Skeletal muscle satellite cell (primary cell): ENCODE measurements around the gene KCNF1.

ENCODE experiments used
- H3K27me3 ChIP-seq: 2 replicates; pipeline ENCODE4 v1.7.0; 2013; ENCODE audit warnings: low read length; ENCODE audit not compliant: control insufficient read depth, insufficient read depth
- H3K36me3 ChIP-seq: 2 replicates; pipeline ENCODE4 v1.7.0; 2013; ENCODE audit warnings: mild to moderate bottlenecking, control low read depth, low read length; ENCODE audit not compliant: insufficient read depth
- H3K4me1 ChIP-seq: 2 replicates; pipeline ENCODE4 v1.7.0; 2013; ENCODE audit warnings: low read length; ENCODE audit not compliant: control insufficient read depth, insufficient read depth
- H3K4me2 ChIP-seq: 2 replicates; pipeline ENCODE4 v1.7.0; 2013; ENCODE audit warnings: mild to moderate bottlenecking, low read length
- H3K4me3 ChIP-seq: 2 replicates; pipeline ENCODE4 v1.7.0; 2013; ENCODE audit warnings: low read length
- H3K9ac ChIP-seq: 2 replicates; pipeline ENCODE4 v1.7.0; 2013; ENCODE audit warnings: mild to moderate bottlenecking, low read depth, low read length, moderate library complexity
- H3K9me3 ChIP-seq: replicated peaks from 2 replicates; pipeline ENCODE4 v1.7.0; 2013; ENCODE audit warnings: mild to moderate bottlenecking, control low read depth, low read length

KCNF1 gene

GRCh38 chr2:10883066-10883465 is 28.7 kb upstream of the KCNF1 start:
- H3K4me1 ChIP-seq: no peaks in the 10 kb centered on the region
- no peak overlapping the region for H3K9ac ChIP-seq
- no peaks in the 10 kb centered on the region for H3K36me3 ChIP-seq
- peaks cover 50% of the 10 kb centered on the region for H3K27me3 ChIP-seq
- H3K4me2 ChIP-seq: no peak overlapping the region
- H3K9me3 ChIP-seq: no peaks in the 10 kb centered on the region
- no peak overlapping the region for H3K4me3 ChIP-seq

- no peak overlapping the region for H3K9ac ChIP-seq
Measured at GRCh38 chr2:10883801-10884478, 27.8 kb upstream of the KCNF1 start.

GRCh38 chr2:10884574-10884975 is 27.2 kb upstream of the KCNF1 start:
- Histone ChIP-seq H3K4me1 (no peaks in the 10 kb centered on the region), H3K4me2 (no peak overlapping the region), H3K36me3 (no peaks in the 10 kb centered on the region), H3K9me3 (no peaks in the 10 kb centered on the region), H3K9ac (no peak overlapping the region), H3K27me3 (peaks cover 59% of the 10 kb centered on the region), H3K4me3 (no peak overlapping the region)

More at GRCh38 chr2:10883801-10884478, 27.8 kb upstream of the KCNF1 start:
- H3K9me3 ChIP-seq: no peaks in the 10 kb centered on the region
- H3K4me2 ChIP-seq: no peak overlapping the region
- H3K4me3 ChIP-seq: no peak overlapping the region
- no peaks in the 10 kb centered on the region for H3K4me1 ChIP-seq
- no peaks in the 10 kb centered on the region for H3K36me3 ChIP-seq
- peaks cover 54% of the 10 kb centered on the region for H3K27me3 ChIP-seq

GRCh38 chr2:10885094-10885860 is 26.5 kb upstream of the KCNF1 start:
- H3K4me3 ChIP-seq: no peak overlapping the region
- H3K4me2 ChIP-seq: no peak overlapping the region
- H3K9ac ChIP-seq: no peak overlapping the region
- peaks cover 66% of the 10 kb centered on the region for H3K27me3 ChIP-seq
- no peaks in the 10 kb centered on the region for H3K9me3 ChIP-seq
- no peaks in the 10 kb centered on the region for H3K4me1 ChIP-seq
- H3K36me3 ChIP-seq: no peaks in the 10 kb centered on the region

- no peaks in the 10 kb centered on the region for H3K9me3 ChIP-seq
- no peaks in the 10 kb centered on the region for H3K36me3 ChIP-seq
- no peak overlapping the region for H3K4me3 ChIP-seq
- H3K27me3 ChIP-seq: peaks cover 85% of the 10 kb centered on the region
- H3K4me2 ChIP-seq: no peak overlapping the region
- H3K9ac ChIP-seq: no peak overlapping the region
- no peaks in the 10 kb centered on the region for H3K4me1 ChIP-seq
Measured at GRCh38 chr2:10887476-10887875, 24.3 kb upstream of the KCNF1 start.

- no peak overlapping the region for H3K9ac ChIP-seq
- H3K4me2 ChIP-seq: no peak overlapping the region
- H3K27me3 ChIP-seq: peaks cover 89% of the 10 kb centered on the region
- no peaks in the 10 kb centered on the region for H3K36me3 ChIP-seq
- no peaks in the 10 kb centered on the region for H3K9me3 ChIP-seq
- no peak overlapping the region for H3K4me3 ChIP-seq
- H3K4me1 ChIP-seq: no peaks in the 10 kb centered on the region
Measured at GRCh38 chr2:10889651-10890215, 22.0 kb upstream of the KCNF1 start.

GRCh38 chr2:10890706-10891270 is 20.9 kb upstream of the KCNF1 start:
- H3K9ac ChIP-seq: no peak overlapping the region
- H3K4me2 ChIP-seq: no peak overlapping the region
- peaks cover 86% of the 10 kb centered on the region for H3K27me3 ChIP-seq
- H3K9me3 ChIP-seq: no peaks in the 10 kb centered on the region
- no peaks in the 10 kb centered on the region for H3K4me1 ChIP-seq
- H3K4me3 ChIP-seq: no peak overlapping the region
- H3K36me3 ChIP-seq: no peaks in the 10 kb centered on the region

DNA sequence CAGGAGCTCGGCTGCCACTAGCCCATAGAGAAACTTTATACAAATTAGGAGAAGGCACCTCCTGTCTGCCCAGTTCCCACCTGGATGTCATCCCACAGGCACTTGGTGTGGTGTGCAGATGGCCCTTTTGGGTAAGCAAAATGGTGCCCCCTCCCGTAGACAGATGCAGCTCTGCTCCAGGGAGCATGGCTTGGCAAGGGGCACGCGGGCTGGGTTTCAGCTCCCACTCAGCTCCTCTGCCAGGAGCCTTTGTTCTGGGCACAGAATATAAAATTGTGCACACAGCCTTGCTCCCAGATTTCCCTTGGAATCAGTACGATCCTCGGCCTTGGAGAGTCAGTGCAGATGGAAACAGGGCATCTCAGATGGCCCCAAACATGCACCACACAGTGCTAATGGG is 20.3 kb upstream of the KCNF1 start:
- no peak overlapping the region for H3K4me3 ChIP-seq
- H3K36me3 ChIP-seq: no peaks in the 10 kb centered on the region
- H3K9ac ChIP-seq: no peak overlapping the region

GRCh38 chr2:10891848-10892247 is 19.9 kb upstream of the KCNF1 start:
- peaks cover 85% of the 10 kb centered on the region for H3K27me3 ChIP-seq
- H3K4me3 ChIP-seq: no peak overlapping the region
- no peaks in the 10 kb centered on the region for H3K4me1 ChIP-seq
- no peaks in the 10 kb centered on the region for H3K9me3 ChIP-seq
- no peaks in the 10 kb centered on the region for H3K36me3 ChIP-seq
- no peak overlapping the region for H3K4me2 ChIP-seq
- H3K9ac ChIP-seq: no peak overlapping the region

More for the DNA sequence above, 20.3 kb upstream of the KCNF1 start:
- Histone ChIP-seq H3K4me2 (no peak overlapping the region), H3K9me3 (no peaks in the 10 kb centered on the region), H3K27me3 (peaks cover 87% of the 10 kb centered on the region), H3K4me1 (no peaks in the 10 kb centered on the region)

GRCh38 chr2:10892316-10892715 is 19.4 kb upstream of the KCNF1 start:
- Histone ChIP-seq H3K9ac (no peak overlapping the region), H3K4me3 (no peak overlapping the region), H3K4me1 (no peaks in the 10 kb centered on the region), H3K4me2 (no peak overlapping the region), H3K27me3 (peaks cover 84% of the 10 kb centered on the region), H3K9me3 (no peaks in the 10 kb centered on the region), H3K36me3 (no peaks in the 10 kb centered on the region)

GRCh38 chr2:10892796-10893350 is 18.9 kb upstream of the KCNF1 start:
- H3K4me3 ChIP-seq: no peak overlapping the region
- H3K36me3 ChIP-seq: no peaks in the 10 kb centered on the region
- peaks cover 83% of the 10 kb centered on the region for H3K27me3 ChIP-seq
- H3K9ac ChIP-seq: no peak overlapping the region
- no peaks in the 10 kb centered on the region for H3K4me1 ChIP-seq
- H3K9me3 ChIP-seq: no peaks in the 10 kb centered on the region
- H3K4me2 ChIP-seq: no peak overlapping the region
